ENCODE measurements around the gene FAM13C. TPM values are rescaled to one million over a fixed set of nuclear protein-coding genes. Genes with fewer than 3 reads are reported as not detected.

The FAM13C gene
- total RNA-seq, 4 donors from 2014 or later = 6.0 to 125 (median 17.6) TPM

DNA sequence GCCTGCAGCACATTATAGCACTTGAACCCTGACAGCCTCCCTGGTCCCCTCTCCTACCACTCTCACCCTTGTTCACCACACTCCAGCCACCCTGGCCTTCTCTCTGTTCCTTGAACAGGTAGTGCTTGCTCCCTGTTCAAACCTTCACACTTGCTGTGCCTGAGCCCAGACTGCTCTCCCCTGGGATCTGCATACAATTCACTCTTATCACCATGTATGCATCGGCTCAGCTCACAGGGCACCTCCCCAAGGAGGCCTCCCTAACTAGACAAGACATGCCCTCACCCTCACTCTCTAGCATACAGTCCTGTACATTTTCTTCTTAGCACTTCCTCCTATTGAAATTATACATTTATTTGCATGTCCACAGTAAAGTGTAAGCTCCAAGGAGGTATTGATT, 59.3 kb downstream of the FAM13C start:
- Histone ChIP-seq H3K4me3 (no peak overlapping the region), H3K9me3 (no peaks in the 10 kb centered on the region), H3K4me1 (peaks cover 0 to 27% of the 10 kb centered on the region in 2 donors), H3K36me3 (no peaks in the 10 kb centered on the region), H3K27ac (peak overlapping the region in 1 of 4 donors; percentile 27), H3K27me3 (no peaks in the 10 kb centered on the region)
- in situ Hi-C loops (cut with MboI; ENCODE audit: low sequenced_read_pairs in 4 of 4) = no loop called here
- ATAC-seq (no peak), DNase-seq (no peak)
- TF ChIP-seq, protein P1, sequence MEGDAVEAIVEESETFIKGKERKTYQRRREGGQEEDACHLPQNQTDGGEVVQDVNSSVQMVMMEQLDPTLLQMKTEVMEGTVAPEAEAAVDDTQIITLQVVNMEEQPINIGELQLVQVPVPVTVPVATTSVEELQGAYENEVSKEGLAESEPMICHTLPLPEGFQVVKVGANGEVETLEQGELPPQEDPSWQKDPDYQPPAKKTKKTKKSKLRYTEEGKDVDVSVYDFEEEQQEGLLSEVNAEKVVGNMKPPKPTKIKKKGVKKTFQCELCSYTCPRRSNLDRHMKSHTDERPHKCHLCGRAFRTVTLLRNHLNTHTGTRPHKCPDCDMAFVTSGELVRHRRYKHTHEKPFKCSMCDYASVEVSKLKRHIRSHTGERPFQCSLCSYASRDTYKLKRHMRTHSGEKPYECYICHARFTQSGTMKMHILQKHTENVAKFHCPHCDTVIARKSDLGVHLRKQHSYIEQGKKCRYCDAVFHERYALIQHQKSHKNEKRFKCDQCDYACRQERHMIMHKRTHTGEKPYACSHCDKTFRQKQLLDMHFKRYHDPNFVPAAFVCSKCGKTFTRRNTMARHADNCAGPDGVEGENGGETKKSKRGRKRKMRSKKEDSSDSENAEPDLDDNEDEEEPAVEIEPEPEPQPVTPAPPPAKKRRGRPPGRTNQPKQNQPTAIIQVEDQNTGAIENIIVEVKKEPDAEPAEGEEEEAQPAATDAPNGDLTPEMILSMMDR (IDR thresholded peaks at IDR 0.05 in 4 of 5, conservative IDR thresholded peaks at IDR 0.05 in 1 of 5) = no peak
- TF ChIP-seq POLR2A (IDR thresholded peaks at IDR 0.05) = no peak
- intact Hi-C loops (cut with DNase I; ENCODE audit: low total_unique reads) = no loop called here

DNA sequence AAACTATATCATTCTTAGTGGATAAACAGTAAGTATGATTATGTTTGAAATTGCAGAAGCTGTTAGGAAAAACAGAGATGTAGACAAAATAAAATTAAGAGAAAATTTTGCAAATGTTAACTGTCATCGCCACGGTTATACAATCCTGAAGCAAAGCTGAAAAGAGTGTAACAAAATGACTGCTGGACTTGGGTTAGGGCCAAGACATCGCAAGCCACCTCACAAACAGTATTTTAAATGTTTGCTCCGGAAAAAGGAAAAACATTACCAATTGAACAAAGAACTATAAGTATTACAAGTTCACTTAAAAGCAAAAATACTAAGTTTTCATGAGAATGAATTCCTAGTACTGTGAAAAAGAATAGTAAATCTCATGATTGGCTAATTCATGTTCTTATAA, 60.0 kb downstream of the FAM13C start:
- in situ Hi-C loops (cut with MboI; ENCODE audit: low sequenced_read_pairs in 4 of 4) (no loop called here), intact Hi-C loops (cut with DNase I; ENCODE audit: low total_unique reads) (no loop called here)
- Histone ChIP-seq H3K27ac (no peak overlapping the region), H3K9me3 (no peaks in the 10 kb centered on the region), H3K27me3 (no peaks in the 10 kb centered on the region), H3K36me3 (no peaks in the 10 kb centered on the region), H3K4me3 (no peak overlapping the region), H3K4me1 (peaks cover 4 to 26% of the 10 kb centered on the region in 2 donors)
- no peak for TF ChIP-seq POLR2A (IDR thresholded peaks at IDR 0.05)
- TF ChIP-seq, protein P1 (IDR thresholded peaks at IDR 0.05 in 4 of 5, conservative IDR thresholded peaks at IDR 0.05 in 1 of 5) = no peak
- ATAC-seq (no peak), DNase-seq (no peak)

DNA sequence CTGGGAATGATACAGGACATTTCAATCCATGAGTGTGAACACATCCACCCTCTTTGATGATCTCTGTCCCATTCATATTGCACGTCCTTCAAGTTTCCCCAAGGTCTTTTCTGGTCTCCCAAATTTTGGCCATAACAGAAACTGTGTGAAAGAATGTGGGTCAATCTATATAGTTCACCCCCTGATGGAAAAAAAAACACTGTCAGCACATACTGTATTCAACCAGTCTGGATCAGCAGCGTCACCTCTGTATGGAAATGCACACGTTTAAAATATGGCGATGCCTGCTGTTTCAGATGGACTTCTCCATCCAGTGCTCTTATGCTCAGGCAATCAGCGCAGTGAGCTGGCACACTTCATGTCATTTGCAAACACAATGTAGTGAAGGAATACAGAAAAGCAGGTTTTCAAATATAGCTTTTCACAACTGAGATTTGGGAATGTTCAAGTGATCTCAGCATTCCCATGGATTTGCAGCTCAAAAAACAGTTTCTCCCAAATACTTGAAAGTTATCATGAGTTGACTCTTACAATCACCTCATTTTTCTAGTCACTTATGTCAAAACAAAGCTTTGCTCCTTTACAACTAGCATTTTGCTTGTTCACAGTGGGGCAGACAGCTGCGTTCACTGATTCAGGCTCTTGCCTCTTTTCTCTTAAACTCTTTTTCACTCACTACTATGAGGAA, 61.1 kb downstream of the FAM13C start:
- peak overlapping the region in 1 of 4 donors; percentile 42 for H3K27ac ChIP-seq
- no peaks in the 10 kb centered on the region for H3K36me3 ChIP-seq
- in situ Hi-C loops (cut with MboI; ENCODE audit: low sequenced_read_pairs in 4 of 4) = no loop called here
- no peaks in the 10 kb centered on the region for H3K9me3 ChIP-seq
- DNase-seq (no peak), ATAC-seq (no peak)
- H3K27me3 ChIP-seq = no peaks in the 10 kb centered on the region
- peaks cover 9 to 30% of the 10 kb centered on the region in 2 donors for H3K4me1 ChIP-seq
- intact Hi-C loops (cut with DNase I; ENCODE audit: low total_unique reads) = no loop called here
- H3K4me3 ChIP-seq = no peak overlapping the region
- TF ChIP-seq, protein P1 (IDR thresholded peaks at IDR 0.05 in 4 of 5, conservative IDR thresholded peaks at IDR 0.05 in 1 of 5) = no peak
- no peak for TF ChIP-seq POLR2A (IDR thresholded peaks at IDR 0.05)

DNA sequence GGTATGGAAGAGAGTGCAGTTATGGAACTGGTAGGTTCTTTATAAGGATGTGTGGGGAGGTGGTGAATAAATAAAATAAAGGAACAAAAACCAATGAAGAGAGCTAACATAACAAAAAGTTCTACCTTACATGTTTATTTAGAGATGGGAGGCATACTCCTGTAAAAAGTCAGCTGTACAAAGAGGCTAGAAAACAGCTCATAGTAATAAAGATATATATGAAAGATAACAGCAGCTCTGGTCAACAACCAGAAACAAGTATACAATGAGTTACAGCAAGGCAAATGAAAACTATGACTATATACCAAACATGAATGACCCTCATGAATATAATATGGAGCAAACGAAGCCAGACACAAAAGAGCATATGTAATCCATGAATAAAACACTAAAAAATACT, 62.0 kb downstream of the FAM13C start:
- no peak for ATAC-seq
- Histone ChIP-seq H3K9me3 (no peaks in the 10 kb centered on the region), H3K36me3 (no peaks in the 10 kb centered on the region), H3K4me3 (no peak overlapping the region), H3K27me3 (no peaks in the 10 kb centered on the region), H3K4me1 (peaks cover 9 to 36% of the 10 kb centered on the region in 2 donors), H3K27ac (peak overlapping the region in 2 of 4 donors; percentile 42 to 50)
- DNase-seq = no peak
- in situ Hi-C loops (cut with MboI; ENCODE audit: low sequenced_read_pairs in 4 of 4) = no loop called here
- TF ChIP-seq, protein P1 (IDR thresholded peaks at IDR 0.05 in 4 of 5, conservative IDR thresholded peaks at IDR 0.05 in 1 of 5) = no peak
- TF ChIP-seq POLR2A (IDR thresholded peaks at IDR 0.05) = no peak
- intact Hi-C loops (cut with DNase I; ENCODE audit: low total_unique reads) = no loop called here
